OCI-LY1 (cell line): ENCODE data around the gene XRN2.

Source experiments
- EZH2 ChIP-seq: fragments of 200-600 bp; sonication (generic), shearing (Covaris generic); IDR thresholded peaks from 2 replicates; pipeline ENCODE4 v1.8.0; 2017; ENCODE audit warnings: borderline replicate concordance, mixed run types, mild to moderate bottlenecking, antibody characterized with exemption, low read length, moderate library complexity, mixed read lengths
- TF ChIP-seq, protein P1 (sequence below): fragments of 200-600 bp; sonication (generic), shearing (Covaris generic); IDR thresholded peaks from 2 replicates; pipeline ENCODE4 v1.5.1; 2017; ENCODE audit warnings: mild to moderate bottlenecking, antibody characterized with exemption, low read length, moderate library complexity, mixed read lengths

DNA sequence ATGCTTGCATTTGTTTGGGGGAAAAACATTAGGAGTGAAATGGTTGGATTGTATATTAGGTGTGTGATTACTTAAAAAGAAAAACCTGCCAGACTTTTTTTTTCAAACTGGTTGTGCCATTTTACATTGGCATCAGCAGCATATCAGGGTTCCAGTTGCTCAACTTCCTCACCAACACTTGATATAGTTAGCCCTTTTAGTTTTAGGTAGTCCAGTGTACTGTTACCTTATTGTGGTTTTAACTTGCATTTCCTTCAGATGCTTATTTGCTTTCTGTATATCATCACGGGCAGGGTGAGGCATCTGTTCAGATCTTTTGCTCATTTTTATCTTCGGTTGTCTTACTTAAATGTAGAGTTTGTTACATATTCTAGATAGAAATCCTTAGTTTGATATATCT is 5.2 kb downstream of the XRN2 start:
- TF ChIP-seq, protein P1, sequence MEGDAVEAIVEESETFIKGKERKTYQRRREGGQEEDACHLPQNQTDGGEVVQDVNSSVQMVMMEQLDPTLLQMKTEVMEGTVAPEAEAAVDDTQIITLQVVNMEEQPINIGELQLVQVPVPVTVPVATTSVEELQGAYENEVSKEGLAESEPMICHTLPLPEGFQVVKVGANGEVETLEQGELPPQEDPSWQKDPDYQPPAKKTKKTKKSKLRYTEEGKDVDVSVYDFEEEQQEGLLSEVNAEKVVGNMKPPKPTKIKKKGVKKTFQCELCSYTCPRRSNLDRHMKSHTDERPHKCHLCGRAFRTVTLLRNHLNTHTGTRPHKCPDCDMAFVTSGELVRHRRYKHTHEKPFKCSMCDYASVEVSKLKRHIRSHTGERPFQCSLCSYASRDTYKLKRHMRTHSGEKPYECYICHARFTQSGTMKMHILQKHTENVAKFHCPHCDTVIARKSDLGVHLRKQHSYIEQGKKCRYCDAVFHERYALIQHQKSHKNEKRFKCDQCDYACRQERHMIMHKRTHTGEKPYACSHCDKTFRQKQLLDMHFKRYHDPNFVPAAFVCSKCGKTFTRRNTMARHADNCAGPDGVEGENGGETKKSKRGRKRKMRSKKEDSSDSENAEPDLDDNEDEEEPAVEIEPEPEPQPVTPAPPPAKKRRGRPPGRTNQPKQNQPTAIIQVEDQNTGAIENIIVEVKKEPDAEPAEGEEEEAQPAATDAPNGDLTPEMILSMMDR: no peak
- no peak for TF ChIP-seq EZH2
